Measurements from ENCODE around the gene ANK3.

The ANK3 gene

DNA sequence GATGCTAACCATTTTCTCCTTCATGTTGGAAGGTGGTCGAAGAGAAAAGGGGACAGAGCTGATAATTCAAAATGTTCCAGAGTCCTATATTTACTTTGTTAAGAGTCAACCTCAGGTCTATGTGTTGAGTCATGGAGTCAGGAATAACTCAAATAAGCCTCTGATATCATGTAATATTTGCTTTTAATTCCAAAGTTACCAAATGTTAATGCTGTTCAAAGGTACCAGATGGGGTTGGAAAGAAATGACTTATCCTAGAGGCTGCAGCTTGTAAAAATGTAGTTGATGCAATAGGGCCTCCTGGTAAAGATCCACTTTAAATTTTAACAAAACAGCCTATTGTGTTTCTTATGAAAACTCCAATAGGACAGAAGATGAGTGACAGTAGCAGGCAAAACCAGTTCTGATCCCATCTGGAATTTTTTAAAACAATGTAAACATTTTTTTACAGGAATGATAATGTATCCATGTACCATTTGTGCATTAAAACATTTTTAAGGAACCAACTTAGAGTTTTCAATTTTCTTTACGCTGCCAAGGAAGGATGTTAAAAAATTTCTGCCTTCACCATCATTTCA lies 218.2 kb downstream of the ANK3 start:
- ChIA-PET POLR2A (ENCODE audit: low non-redundant PET) (no interaction called here), CTCF (interaction anchor here (1.0 kb wide), 1 partner anchor 15 kb away, joined by 5 read pairs; no protein-coding TSS in a partner anchor)
- TF ChIP-seq, protein P1, sequence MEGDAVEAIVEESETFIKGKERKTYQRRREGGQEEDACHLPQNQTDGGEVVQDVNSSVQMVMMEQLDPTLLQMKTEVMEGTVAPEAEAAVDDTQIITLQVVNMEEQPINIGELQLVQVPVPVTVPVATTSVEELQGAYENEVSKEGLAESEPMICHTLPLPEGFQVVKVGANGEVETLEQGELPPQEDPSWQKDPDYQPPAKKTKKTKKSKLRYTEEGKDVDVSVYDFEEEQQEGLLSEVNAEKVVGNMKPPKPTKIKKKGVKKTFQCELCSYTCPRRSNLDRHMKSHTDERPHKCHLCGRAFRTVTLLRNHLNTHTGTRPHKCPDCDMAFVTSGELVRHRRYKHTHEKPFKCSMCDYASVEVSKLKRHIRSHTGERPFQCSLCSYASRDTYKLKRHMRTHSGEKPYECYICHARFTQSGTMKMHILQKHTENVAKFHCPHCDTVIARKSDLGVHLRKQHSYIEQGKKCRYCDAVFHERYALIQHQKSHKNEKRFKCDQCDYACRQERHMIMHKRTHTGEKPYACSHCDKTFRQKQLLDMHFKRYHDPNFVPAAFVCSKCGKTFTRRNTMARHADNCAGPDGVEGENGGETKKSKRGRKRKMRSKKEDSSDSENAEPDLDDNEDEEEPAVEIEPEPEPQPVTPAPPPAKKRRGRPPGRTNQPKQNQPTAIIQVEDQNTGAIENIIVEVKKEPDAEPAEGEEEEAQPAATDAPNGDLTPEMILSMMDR (conservative IDR thresholded peaks at IDR 0.05; ENCODE audit: low read depth), result no peak
- no peak overlapping the region for H3K27ac ChIP-seq
- peak; percentile 5 for DNase-seq (ENCODE audit: low spot score)

DNA sequence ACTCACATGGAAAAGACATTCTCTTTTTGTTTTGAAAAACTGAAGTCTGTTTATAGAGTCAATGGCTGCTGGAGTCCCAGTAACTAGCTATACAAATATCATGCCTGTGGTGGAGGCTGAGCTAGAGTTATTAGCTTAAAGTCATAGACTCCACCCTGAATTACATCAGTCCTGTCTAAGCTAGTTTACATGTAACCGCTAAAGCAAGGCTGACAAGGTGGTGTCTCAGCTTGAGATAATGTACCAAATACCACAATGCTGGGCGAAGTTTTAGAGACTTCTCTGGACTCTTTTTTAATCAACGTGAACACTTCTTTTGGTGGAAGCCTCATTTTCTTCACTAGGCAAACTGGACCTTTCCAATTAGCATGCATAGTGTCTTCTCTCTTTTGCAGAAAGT lies 219.4 kb downstream of the ANK3 start:
- ChIA-PET POLR2A (ENCODE audit: low non-redundant PET) (no interaction called here), CTCF (interaction anchor here (0.7 kb wide), 1 partner anchor 256 kb away, joined by 3 read pairs; no protein-coding TSS in a partner anchor)
- peak; percentile 4 for DNase-seq (ENCODE audit: low spot score)
- TF ChIP-seq, protein P1 (conservative IDR thresholded peaks at IDR 0.05; ENCODE audit: low read depth), result no peak
- H3K27ac ChIP-seq, result no peak overlapping the region

DNA sequence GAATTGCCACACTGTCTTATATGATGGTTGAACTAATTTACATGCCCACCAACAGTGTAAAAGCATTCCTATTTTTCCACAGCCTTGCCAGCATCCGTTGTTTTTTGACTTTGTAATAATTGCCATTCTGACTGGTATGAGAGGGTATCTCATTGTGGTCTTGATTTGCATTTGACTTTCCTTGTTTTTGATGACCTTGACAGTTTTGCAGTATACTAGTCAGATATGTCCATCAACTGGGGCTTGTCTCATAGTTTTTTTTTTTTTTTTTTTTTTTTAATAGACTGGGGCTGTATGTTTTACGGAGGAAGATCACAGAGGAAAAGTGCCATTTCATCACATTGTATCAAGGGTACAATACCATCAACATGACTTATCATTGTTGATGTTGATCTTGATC lies 220.6 kb downstream of the ANK3 start:
- no peak overlapping the region for H3K27ac ChIP-seq
- TF ChIP-seq, protein P1 (conservative IDR thresholded peaks at IDR 0.05; ENCODE audit: low read depth), result no peak
- CTCF ChIA-PET, result no interaction called here
- POLR2A ChIA-PET (ENCODE audit: low non-redundant PET), result no interaction called here
- DNase-seq (ENCODE audit: low spot score), result no peak

DNA sequence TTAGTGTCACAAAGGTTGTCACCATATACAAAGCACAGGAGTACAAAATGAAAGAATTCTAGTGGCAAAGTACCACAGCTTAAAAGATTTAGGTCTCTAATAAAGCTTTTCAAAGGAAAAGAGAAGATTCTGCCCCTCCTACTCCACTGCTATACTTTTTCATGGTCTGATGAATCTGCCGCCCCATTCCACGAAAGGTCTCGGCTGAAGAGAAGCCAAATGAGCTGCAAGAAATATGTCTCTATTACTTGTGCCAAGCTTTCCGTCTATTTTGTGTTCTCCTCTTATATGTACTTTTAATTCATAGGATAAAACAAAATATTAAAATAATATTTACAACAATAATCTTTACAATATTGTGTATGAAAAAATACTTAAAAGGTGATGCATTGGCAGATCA lies 222.6 kb downstream of the ANK3 start:
- POLR2A ChIA-PET (ENCODE audit: low non-redundant PET), result no interaction called here
- CTCF ChIA-PET, result no interaction called here
- TF ChIP-seq, protein P1 (conservative IDR thresholded peaks at IDR 0.05; ENCODE audit: low read depth), result no peak
- no peak for DNase-seq (ENCODE audit: low spot score)
- H3K27ac ChIP-seq, result no peak overlapping the region

DNA sequence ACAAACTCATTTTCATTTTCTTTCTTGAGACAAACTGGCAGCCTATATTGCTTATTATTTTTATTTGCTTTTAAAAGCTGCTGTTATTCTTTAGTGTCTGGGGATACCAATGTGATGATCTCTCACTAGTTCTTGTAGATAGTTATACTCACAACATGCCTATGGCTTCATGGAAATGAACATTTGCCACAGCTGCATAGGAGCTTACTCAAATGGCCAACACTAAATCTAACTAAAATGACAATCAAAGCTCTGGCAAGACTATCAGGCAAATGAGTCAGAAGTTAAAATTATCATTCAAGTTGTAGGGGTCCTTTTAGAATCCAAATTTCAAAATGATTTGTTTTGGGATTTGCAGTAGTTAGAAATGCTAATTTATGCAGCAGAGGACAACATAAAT lies 225.9 kb downstream of the ANK3 start:
- DNase-seq (ENCODE audit: low spot score), result no peak
- CTCF ChIA-PET, result no interaction called here
- TF ChIP-seq, protein P1 (conservative IDR thresholded peaks at IDR 0.05; ENCODE audit: low read depth), result no peak
- POLR2A ChIA-PET (ENCODE audit: low non-redundant PET), result no interaction called here
- no peak overlapping the region for H3K27ac ChIP-seq

DNA sequence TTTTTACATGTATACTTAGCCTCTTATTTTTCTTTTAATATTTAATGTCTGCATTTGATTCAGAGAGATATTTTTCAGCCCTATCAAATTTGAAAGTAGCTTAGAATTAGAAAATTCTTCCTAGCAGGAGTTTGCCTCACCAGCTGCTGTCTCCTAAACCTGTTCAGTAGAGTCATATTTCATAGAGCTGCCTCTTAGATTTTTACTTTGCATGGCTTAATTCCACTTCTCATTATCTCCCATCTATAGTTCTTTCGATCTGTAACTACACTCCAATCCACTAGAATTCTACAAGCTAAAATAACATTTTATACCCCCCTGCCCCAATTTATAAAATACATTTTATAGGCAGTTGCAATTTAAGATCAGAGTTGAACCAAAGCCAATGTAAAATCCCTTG lies 227.0 kb downstream of the ANK3 start:
- POLR2A ChIA-PET (ENCODE audit: low non-redundant PET), result no interaction called here
- no peak for DNase-seq (ENCODE audit: low spot score)
- CTCF ChIA-PET, result interaction anchor here (0.5 kb wide), 1 partner anchor 35 kb away, joined by 3 read pairs; no protein-coding TSS in a partner anchor
- TF ChIP-seq, protein P1 (conservative IDR thresholded peaks at IDR 0.05; ENCODE audit: low read depth), result no peak
- H3K27ac ChIP-seq, result no peak overlapping the region

Measured in RWPE1 (cell line).